K562 (cell line): ENCODE measurements around the gene ATP9B. TPM values are rescaled to one million over a fixed set of nuclear protein-coding genes. Genes with fewer than 3 reads are reported as not detected.

Experiments
- ATAC-seq: fragments of 200-7000 bp; cut with Tn5 transposase; 3 replicates; pipeline ENCODE4 v1.9.1; 2020; ENCODE audit warnings: moderate library complexity
- BruUV-seq: library from RNA; stranded (reverse); fragments of 400-500 nt; replicated peaks from 2 replicates; lab custom pipeline; 2021; lab: Mats Ljungman, UMichigan
- CTCF ChIA-PET: fragments of 300-600 bp; formaldehyde crosslinking; extraction: SDS; loops from one replicate; lab custom pipeline; 2021; ENCODE audit warnings: low intra/inter-chr PET ratio; lab: Yijun Ruan, JAX
- POLR2A ChIA-PET: fragments of 300-600, 350-650 bp; sonication (Branson Sonifier 250); formaldehyde crosslinking; extraction: SDS; loops from one replicate; lab custom pipeline; 2021; ENCODE audit warnings: antibody characterized with exemption, inconsistent platforms; lab: Yijun Ruan, JAX
- DNase-seq, 4 experiments: peaks; one replicate each; pipeline versions ENCODE4 v3.0.0 to v3.0.0-alpha.2; 2011 to 2018; ENCODE audit warnings: low spot score in 3 of 4, mixed read lengths in 3 of 4; ENCODE audit errors: extremely low read depth in 1 of 4
- FAIRE-seq: peaks from 2 replicates; lab custom pipeline; 2011; peaks lifted over from hg19 to GRCh38; lab: Jason Lieb, UNC
- H2AFZ ChIP-seq: 2 replicates; pipeline ENCODE4 v1.6.0; 2011; ENCODE audit warnings: low read depth, low read length, control low read depth, inconsistent platforms
- H3K27ac ChIP-seq: fragments of 200-600 bp; 3 replicates; pipeline ENCODE4 v1.8.0; 2011; ENCODE audit warnings: low read depth, mild to moderate bottlenecking, control low read depth, inconsistent platforms, low read length, moderate library complexity, mixed read lengths; ENCODE audit errors: extremely low read depth
- H3K27me3 ChIP-seq, 2 experiments: fragments of 300-600 bp in 1 of 2; 2 replicates in 1 of 2; 3 replicates in 1 of 2; pipeline versions ENCODE4 v1.6.0 to v1.8.0; 2011; ENCODE audit warnings: inconsistent platforms in 2 of 2, low read length in 2 of 2, mild to moderate bottlenecking in 1 of 2, mixed read lengths in 1 of 2, moderate library complexity in 1 of 2; ENCODE audit not compliant: control insufficient read depth in 2 of 2, insufficient read depth in 2 of 2
- H3K36me3 ChIP-seq: fragments of 300-600 bp; 3 replicates; pipeline ENCODE4 v1.8.0; 2011; ENCODE audit warnings: mild to moderate bottlenecking, low read length, inconsistent platforms; ENCODE audit not compliant: control insufficient read depth, insufficient read depth
- H3K4me1 ChIP-seq, 2 experiments: fragments of 200-600 bp in 1 of 2; replicated peaks in 1 of 2; 2 replicates in 1 of 2; 3 replicates in 1 of 2; pipeline versions ENCODE4 v1.5.1 to v1.8.0; 2011; ENCODE audit warnings: inconsistent platforms in 2 of 2, low read length in 2 of 2, mild to moderate bottlenecking in 1 of 2, mixed read lengths in 1 of 2, moderate library complexity in 1 of 2; ENCODE audit not compliant: control insufficient read depth in 2 of 2, insufficient read depth in 2 of 2
- H3K4me2 ChIP-seq: 2 replicates; pipeline ENCODE4 v1.6.1; 2011; ENCODE audit warnings: low read length, control low read depth, inconsistent platforms, mixed read lengths; ENCODE audit not compliant: insufficient read depth
- H3K4me3 ChIP-seq: fragments of 200-600 bp; sonication (generic), shearing (Covaris generic); 2 replicates; pipeline ENCODE4 v1.5.1; 2016; ENCODE audit warnings: control low read depth, inconsistent platforms
- H3K79me2 ChIP-seq: fragments of 200-600 bp; 3 replicates; pipeline ENCODE4 v1.8.0; 2011; ENCODE audit warnings: low read length, inconsistent platforms; ENCODE audit not compliant: control insufficient read depth, insufficient read depth
- H3K9ac ChIP-seq, 2 experiments: 2 replicates each; pipeline versions ENCODE4 v1.6.0 to v1.6.1; 2011; ENCODE audit warnings: low read depth in 2 of 2, low read length in 2 of 2, control low read depth in 1 of 2, inconsistent platforms in 1 of 2, mild to moderate bottlenecking in 1 of 2, mixed read lengths in 1 of 2; ENCODE audit not compliant: insufficient read depth in 1 of 2
- H3K9me1 ChIP-seq: one replicate; pipeline ENCODE4 v1.6.0; 2011; ENCODE audit warnings: inconsistent platforms, mild to moderate bottlenecking, low read length, moderate library complexity; ENCODE audit not compliant: control insufficient read depth, insufficient read depth
- H3K9me3 ChIP-seq: replicated peaks from 2 replicates; pipeline ENCODE4 v1.5.1; 2011; ENCODE audit warnings: low read depth, low read length, inconsistent platforms; ENCODE audit not compliant: control insufficient read depth, insufficient read depth
- H4K20me1 ChIP-seq: replicated peaks from 2 replicates; pipeline ENCODE4 v1.6.1; 2011; ENCODE audit warnings: low read length, inconsistent platforms, mixed read lengths; ENCODE audit not compliant: control insufficient read depth, insufficient read depth
- ARNT ChIP-seq, 2 experiments: fragments of 450-650 bp; IDR thresholded peaks; 2 replicates each; pipeline ENCODE4 v1.6.1; 2016; ENCODE audit warnings: mild to moderate bottlenecking in 1 of 2
- CBX8 ChIP-seq: fragments of 200-600 bp; sonication (generic); IDR thresholded peaks from 2 replicates; pipeline ENCODE4 v1.6.1; 2012; ENCODE audit warnings: borderline replicate concordance, mixed run types, low read depth, mild to moderate bottlenecking, moderate library complexity, mixed read lengths, low read length, control low read depth, inconsistent platforms; ENCODE audit not compliant: poor library complexity, severe bottlenecking; ENCODE audit errors: extremely low read depth
- CEBPB ChIP-seq: fragments of 450-650 bp; IDR thresholded peaks from 2 replicates; pipeline ENCODE4 v1.6.1; 2016; ENCODE audit warnings: missing genetic modification characterization, missing compliant biosample characterization
- CEBPG ChIP-seq, 3 experiments: fragments of 200-800 bp in 1 of 3; sonication (Bioruptor generic) in 1 of 3; sonication (generic) in 1 of 3; formaldehyde crosslinking in 1 of 3; IDR thresholded peaks in 2 of 3; conservative IDR thresholded peaks in 1 of 3; 2 replicates each; pipeline versions ENCODE4 v1.6.1 to v1.8.0; 2016 to 2022; ENCODE audit warnings: missing compliant biosample characterization in 2 of 3, missing genetic modification characterization in 2 of 3, mild to moderate bottlenecking in 1 of 3, missing genetic modification reagents in 1 of 3
- E2F8 ChIP-seq: fragments of 450-650 bp; IDR thresholded peaks from 2 replicates; pipeline ENCODE4 v1.7.1; 2018; ENCODE audit warnings: mild to moderate bottlenecking, low read depth; ENCODE audit not compliant: partially characterized antibody
- SRSF7 ChIP-seq: fragments of 200-400 bp; formaldehyde crosslinking; optimal IDR thresholded peaks from 2 replicates; pipeline ENCODE3; 2017; ENCODE audit warnings: mild to moderate bottlenecking, low read depth, low read length
- TCFL5 ChIP-seq: fragments of 250-450 bp; sonication (Bioruptor Pico); conservative IDR thresholded peaks from 2 replicates; pipeline ENCODE4 v1.6.1; 2021; ENCODE audit warnings: mild to moderate bottlenecking, moderate library complexity, matching md5 sums
- ZFP36 ChIP-seq: fragments of 150-350 bp; IDR thresholded peaks from 2 replicates; pipeline ENCODE4 v1.6.1; 2018; ENCODE audit warnings: low read length, low read depth; ENCODE audit not compliant: partially characterized antibody
- WGBS: fragments of 100-300 bp; shearing (Covaris generic); methylation state at CpG from one replicate; pipeline ENCODE4 v1.1.6; 2016; ENCODE audit warnings: low coverage, mixed read lengths; ENCODE audit not compliant: insufficient coverage; ENCODE audit errors: missing lambda C conversion rate; 5-methylcytosine and 5-hydroxymethylcytosine counted together
- in situ Hi-C: fragments of 300-500 bp; cut with MboI; formaldehyde crosslinking; loops from 4 replicates; pipeline ENCODE4 v1.15.0; 2018; ENCODE audit warnings: inconsistent platforms, mixed read lengths
- intact Hi-C: fragments of 100-400 bp; cut with micrococcal nuclease; formaldehyde crosslinking; loops from 2 replicates; pipeline ENCODE4 v1.14.2; 2022
- polyA plus RNA-seq, 8 experiments: library from polyadenylated mRNA; depleted of rRNA in 4 of 8; stranded (reverse) in 5 of 8; unstranded in 3 of 8; fragments of >200 nt; fragmentation: Nextera tagmentation in 2 of 8; fragmentation: Illumina TruSeq in 1 of 8; extraction: Ambion mirVana in 2 of 8; extraction: Trizol in 1 of 8; gene quantifications; 2 replicates each; pipeline versions ENCODE4 v1.2.1 to v1.2.3, GENCODE V29; 2011 to 2014; ENCODE audit warnings: inconsistent platforms in 1 of 8, missing spikeins in 1 of 8
- total RNA-seq, 7 experiments: library from RNA; depleted of rRNA in 6 of 7; stranded (reverse); fragments of >200 nt in 6 of 7; fragmentation: Illumina TruSeq in 2 of 7; extraction: Trizol in 2 of 7; gene quantifications; 2 replicates each; pipeline versions ENCODE4 v1.2.1 to v1.2.3, GENCODE V29; 2011 to 2021; ENCODE audit warnings: low replicate concordance in 1 of 7

The ATP9B gene
- total and polyA plus RNA-seq, 9 of the 15 experiments (the other 6 are each of a cell fraction or from before 2014, with no cell fraction given) = 0.66 to 13.2 (median 7.9) TPM

GRCh38 chr18:79117788-79118187 lies 48.6 kb downstream of the ATP9B start:
- H3K4me3 ChIP-seq = no peak overlapping the region
- TF ChIP-seq SRSF7 = no peak
- no peak for TF ChIP-seq TCFL5 (CRISPR knock-in tag)
- TF ChIP-seq E2F8 = no peak
- TF ChIP-seq ZFP36 = no peak
- peak; percentile 61 for TF ChIP-seq CEBPB (tag)
- TF ChIP-seq CBX8 = no peak
- no peak for TF ChIP-seq ARNT (IDR thresholded peaks at IDR 0.05)
- TF ChIP-seq CEBPG (CRISPR knock-in tag; IDR thresholded peaks at IDR 0.05) = no peak
- peak; percentile 14 to 44; a peak in 1 of 4 replicates for TF ChIP-seq CEBPG (tag; conservative IDR thresholded peaks at IDR 0.05 in 1 of 2, IDR thresholded peaks at IDR 0.05 in 1 of 2)
- no peak overlapping the region for H3K27ac ChIP-seq
- DNase-seq (no peak), FAIRE-seq (no peak), ATAC-seq (no peak)
- ChIA-PET POLR2A (no interaction called here), CTCF (no interaction called here)
- H3K4me2 ChIP-seq = no peak overlapping the region
- H3K9me3 ChIP-seq = no peaks in the 10 kb centered on the region
- no TSS peak for BruUV-seq
- WGBS = 0% methylated on average over 1 of the region's 1 CpG
- in situ Hi-C loops = no loop called here
- peaks cover 7% of the 10 kb centered on the region; the same call in 1 of the 3 replicates for H3K36me3 ChIP-seq
- no peaks in the 10 kb centered on the region for H3K9me1 ChIP-seq
- intact Hi-C loops = no loop called here
- H3K9ac ChIP-seq = no peak overlapping the region
- no peaks in the 10 kb centered on the region for H3K79me2 ChIP-seq
- no peaks in the 10 kb centered on the region for H3K27me3 ChIP-seq
- no peaks in the 10 kb centered on the region for H4K20me1 ChIP-seq
- H3K4me1 ChIP-seq = no peaks in the 10 kb centered on the region
- no peak overlapping the region for H2AFZ ChIP-seq
